Suppressor macrophage treated with lipopolysaccharide for 1 hour (primary cell): ENCODE results near the gene CAMK1D.
"Not testable (repeated sequence)": the region's sequence is repeated elsewhere in the genome, so short reads cannot be mapped to it uniquely, and the experiment has no call there.

ENCODE experiments used
- DNase-seq, 3 donors: peaks; one replicate each; pipeline ENCODE4 v3.0.0-alpha.2; 2020 to 2022

The CAMK1D gene

GRCh38 chr10:12340937-12341336, 8.4 kb upstream of the CAMK1D start:
- DNase-seq: no peak

GRCh38 chr10:12341526-12341925, 7.8 kb upstream of the CAMK1D start:
- DNase-seq: no peak

GRCh38 chr10:12344375-12345110, 4.8 kb upstream of the CAMK1D start:
- DNase-seq: no peak

DNA sequence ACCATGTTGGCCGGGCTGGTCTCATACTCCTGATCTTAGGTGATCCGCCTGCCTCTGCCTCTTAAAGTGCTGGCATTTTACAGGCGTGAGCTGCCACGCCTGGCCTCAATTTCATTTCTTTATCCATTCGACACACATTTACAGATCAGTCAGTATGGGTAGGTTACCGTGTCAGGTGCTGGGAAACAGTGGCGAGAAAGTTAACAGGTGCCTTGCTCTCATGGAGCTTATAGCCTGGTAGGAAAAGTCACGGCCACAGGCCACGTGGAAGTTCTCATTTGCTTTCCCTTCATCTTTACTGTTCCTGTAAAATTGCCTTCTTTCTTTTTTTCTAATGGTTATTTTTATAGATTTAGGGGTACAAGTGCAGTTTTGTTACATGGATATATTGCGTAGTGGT, 2.6 kb upstream of the CAMK1D start:
- DNase-seq: no peak

GRCh38 chr10:12348294-12348869, 965 bp upstream of the CAMK1D start:
- DNase-seq: no peak

DNA sequence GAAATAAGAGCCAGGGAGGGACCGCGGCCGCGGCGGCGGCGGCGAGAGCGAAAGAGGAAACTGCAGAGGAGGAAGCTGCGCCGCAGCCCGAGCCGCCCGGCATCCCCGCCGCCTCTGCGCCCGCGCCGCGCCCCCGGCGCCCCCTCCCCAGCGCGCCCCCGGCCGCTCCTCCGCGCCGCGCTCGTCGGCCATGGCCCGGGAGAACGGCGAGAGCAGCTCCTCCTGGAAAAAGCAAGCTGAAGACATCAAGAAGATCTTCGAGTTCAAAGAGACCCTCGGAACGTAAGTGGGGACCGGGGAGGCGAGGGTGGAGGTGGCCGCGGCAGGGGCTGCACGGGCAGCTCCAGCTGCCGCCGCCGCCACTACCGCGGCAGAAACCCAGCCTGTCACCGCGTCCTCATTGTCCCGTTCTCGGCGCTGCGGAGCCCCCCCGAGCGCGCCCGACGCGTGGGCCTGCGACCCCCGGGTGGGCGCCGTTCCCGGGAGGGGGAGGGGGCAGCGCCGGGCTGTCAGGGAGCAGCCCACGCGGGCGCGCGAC, 351 bp downstream of the CAMK1D start:
- peak in 2 of 3 donors; percentile 84 to 86 for DNase-seq

GRCh38 chr10:12350167-12350872, 973 bp downstream of the CAMK1D start:
- peak; percentile 62 to 64 (median 62) for DNase-seq

DNA sequence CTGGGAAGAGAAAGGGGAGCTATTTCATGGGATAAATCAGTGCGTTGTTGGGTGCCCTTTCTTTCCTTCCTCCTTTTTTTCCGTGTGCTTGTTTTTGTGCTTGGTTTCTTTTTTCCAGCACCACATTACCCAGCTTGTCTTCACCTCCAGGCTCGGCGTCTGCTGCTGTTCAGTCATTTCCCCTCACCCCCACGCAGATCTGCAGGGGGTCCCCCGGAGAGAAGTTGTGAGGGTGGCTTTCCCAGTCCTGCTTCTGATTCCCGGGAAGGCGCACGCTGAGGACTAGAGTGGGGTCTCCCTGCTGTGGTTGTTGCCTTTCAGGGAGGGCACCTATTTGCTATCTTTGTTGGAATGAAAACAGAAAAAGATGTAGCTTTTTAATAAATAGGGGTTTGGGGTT, 1.6 kb downstream of the CAMK1D start:
- DNase-seq: peak; percentile 33 to 46 (median 36)

DNA sequence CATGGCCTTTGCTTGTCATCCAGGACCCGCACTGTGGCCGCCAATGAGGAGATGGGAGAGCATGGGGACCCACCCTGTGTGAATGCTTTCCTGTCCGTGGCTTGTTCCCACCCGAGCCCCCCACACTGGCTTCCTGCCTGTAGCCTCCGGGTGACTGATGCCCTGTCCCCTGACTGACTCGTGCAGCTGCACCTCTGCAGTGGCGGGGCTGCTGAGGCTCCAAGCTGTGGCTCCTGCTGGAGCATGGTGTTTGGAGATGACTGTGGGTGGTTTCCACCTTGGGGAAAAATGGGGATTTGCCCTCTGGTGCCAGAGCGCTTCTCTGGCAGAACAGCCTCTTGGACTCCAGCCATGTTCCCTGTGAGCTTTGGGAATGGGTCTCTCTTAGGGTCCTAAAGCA, 2.1 kb downstream of the CAMK1D start:
- peak; percentile 44 to 58 (median 55) for DNase-seq

DNA sequence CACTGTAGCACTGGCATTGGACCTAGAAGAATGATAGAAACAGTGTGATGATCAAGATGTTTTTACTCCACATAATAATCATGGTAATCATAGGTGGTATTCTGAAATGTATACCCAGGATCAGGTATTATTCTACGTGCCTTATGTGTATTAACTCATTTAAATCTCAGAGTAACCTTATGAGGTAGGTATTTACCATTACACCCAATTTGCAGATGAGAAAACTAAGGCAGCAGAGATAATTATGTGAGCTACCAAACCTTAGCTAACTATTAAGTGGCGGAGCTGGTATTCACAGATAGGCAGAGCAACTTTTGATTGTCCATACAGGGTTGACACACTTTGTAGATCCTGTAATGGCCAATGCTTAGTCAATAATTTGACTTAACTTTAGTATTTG, 2.5 kb downstream of the CAMK1D start:
- DNase-seq: no peak

- peak; percentile 31 to 50 (median 37) for DNase-seq
These were observed 4.3 kb downstream of the CAMK1D start for GRCh38 chr10:12353399-12354242.

DNA sequence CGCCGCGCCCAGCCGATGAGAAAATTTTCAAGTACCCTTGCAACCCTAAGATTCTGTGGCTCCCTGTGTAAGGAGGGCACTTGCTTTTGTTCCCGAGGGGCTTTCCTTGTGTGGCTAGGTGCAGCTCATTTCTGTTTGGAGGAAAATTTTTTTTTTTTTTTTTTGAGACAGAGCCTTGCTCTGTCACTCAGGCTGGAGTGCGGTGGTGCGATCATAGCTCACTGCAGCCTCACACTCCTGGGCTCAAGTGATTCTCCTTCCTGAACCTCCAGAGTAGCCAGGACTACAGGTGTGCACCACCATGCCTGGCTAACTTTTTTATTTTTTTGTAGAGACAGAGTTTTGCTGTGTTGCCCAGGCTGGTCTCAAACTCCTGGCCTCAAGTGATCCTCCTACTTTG, 5.3 kb downstream of the CAMK1D start:
- not testable (repeated sequence) for DNase-seq

DNA sequence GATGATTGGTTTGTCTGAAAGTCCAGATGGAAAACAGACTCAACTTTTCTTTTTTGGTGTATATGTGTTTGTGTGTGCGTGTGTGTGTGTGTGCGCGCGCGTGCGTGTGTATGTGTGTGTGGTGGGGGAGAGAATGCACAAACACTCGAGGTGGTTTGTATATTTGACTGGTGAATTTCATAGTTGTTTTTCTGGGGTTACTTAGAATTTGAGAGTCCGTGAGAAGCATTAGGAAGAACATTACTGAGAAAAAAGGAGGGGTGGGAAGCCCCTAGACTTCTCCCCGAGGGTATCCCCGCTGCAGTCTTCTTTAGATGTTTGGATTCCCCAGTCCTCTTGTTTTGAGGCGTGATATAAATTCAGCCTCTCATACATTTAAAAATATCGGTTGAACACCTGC, 6.0 kb downstream of the CAMK1D start:
- no peak for DNase-seq

- DNase-seq: no peak
These were observed 8.3 kb downstream of the CAMK1D start for GRCh38 chr10:12357525-12358151.

DNA sequence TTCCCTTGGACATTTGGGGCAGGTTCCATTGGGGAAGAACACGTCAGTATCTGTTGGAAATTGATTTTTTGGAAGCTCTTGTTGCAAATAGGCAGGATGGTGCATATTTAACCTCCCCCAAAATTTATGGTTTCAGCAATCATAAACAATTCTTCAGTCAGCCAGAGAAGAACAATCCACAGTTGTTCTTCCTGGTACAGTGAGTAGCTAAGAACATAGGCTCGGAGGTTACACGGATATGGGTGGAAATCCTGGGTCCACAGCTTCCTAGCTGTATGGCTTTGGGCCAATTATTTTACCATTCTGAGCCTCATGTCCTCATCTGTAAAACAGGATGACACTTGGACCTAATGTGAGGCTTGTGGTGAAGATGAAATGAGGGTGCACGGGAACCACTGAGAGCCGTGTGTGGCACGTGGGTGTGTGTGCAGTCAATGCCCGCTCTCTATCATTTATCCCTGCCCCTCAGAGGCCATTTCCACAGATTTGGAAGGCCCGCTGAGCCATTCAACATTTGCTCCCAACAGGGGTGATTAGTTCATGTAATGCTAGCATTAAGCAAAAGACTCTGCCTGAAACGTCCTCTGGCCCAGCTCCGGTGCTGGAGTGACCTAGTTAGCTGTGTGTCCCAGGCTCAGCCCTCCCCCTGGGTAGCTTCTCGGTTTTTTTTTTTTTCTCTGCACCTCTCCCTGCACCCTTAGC, 9.7 kb downstream of the CAMK1D start:
- DNase-seq: no peak

GRCh38 chr10:12360461-12360860, 11.1 kb downstream of the CAMK1D start:
- DNase-seq: no peak

GRCh38 chr10:12361115-12361514, 11.8 kb downstream of the CAMK1D start:
- peak in 1 of 3 donors; percentile 18 for DNase-seq

DNA sequence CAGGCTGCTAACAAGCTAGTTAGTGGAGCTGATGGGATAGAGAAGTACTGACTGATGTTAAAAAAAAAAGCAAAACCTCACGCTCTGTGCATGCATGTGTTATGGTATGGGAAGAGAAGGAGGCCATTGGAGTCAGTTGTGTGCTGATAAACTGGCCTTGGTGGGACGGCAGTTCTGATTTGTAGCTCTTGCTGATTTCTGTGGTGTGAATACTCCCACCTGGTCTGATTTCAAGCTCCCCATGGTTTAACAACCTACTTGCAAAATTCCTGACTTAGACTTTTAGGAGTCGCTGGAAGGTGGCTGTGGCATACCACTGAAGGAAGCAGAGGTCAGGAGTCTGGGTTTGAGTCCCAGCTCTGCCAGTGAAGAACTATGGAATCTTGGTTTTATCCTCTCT, 15.2 kb downstream of the CAMK1D start:
- no peak for DNase-seq

DNA sequence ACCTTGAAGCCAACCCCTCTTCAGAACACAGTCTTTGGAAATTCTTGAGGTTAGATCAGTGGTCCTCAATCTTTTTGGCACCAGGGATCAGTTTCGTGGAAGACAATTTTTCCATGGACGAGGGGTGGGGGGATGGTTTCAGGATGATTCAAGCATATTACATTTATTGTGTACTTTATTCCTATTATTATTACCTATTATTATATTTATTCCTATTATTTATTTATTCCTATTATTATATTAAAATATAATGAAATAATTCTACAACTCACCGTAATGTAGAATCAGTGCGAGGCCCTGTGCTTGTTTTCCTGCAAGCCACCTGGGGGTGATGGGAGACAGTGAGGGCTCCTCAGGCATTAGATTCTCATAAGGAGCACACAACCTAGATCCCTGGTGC, 17.9 kb downstream of the CAMK1D start:
- no peak for DNase-seq

GRCh38 chr10:12369982-12370381, 20.6 kb downstream of the CAMK1D start:
- no peak for DNase-seq

DNA sequence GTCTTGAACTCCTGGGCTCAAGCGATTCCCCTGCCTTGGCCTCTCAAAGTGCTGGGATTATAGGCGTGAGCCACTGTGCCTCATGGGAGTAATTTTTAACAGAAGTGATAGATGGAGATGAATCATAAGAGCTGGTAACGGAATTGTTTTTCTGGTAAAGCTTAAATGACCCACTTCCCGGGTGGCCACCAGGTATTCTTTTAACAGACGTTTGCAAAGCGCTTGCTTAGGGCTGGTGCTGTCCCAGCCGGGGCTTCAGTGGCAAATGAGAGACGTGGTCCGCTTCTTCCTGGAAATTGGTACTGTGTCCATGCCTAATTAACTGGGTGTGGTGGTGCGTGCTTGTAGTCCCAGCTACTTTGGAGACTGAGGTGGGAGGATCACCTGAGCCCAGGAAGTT, 23.5 kb downstream of the CAMK1D start:
- no peak for DNase-seq

- DNase-seq: no peak
These were observed 25.7 kb downstream of the CAMK1D start for GRCh38 chr10:12375076-12375504.
